HepG2 (cell line): ENCODE data around the gene PLEKHB1. TPM values are rescaled to one million over a fixed set of nuclear protein-coding genes. Genes with fewer than 3 reads are reported as not detected.

ENCODE experiments used
- CBX1 ChIP-seq: IDR thresholded peaks from one replicate; pipeline ENCODE4 v1.6.1; 2016; ENCODE audit warnings: antibody characterized with exemption, low read depth
- CHD2 ChIP-seq: IDR thresholded peaks from 2 replicates; pipeline ENCODE4 v1.6.1; 2011; ENCODE audit warnings: low read depth, low read length, improper control_type of control experiment
- CSRNP1 ChIP-seq: sonication (generic); formaldehyde crosslinking; IDR thresholded peaks from 2 replicates; pipeline ENCODE4 v1.8.1; 2023; ENCODE audit warnings: mild to moderate bottlenecking, missing genetic modification reagents
- E2F5 ChIP-seq: sonication (generic); formaldehyde crosslinking; conservative IDR thresholded peaks from 2 replicates; pipeline ENCODE4 v1.4.0; 2020; ENCODE audit warnings: missing genetic modification reagents
- ELF1 ChIP-seq: sonication (generic); formaldehyde crosslinking; IDR thresholded peaks from 2 replicates; pipeline ENCODE4 v1.4.0; 2020; ENCODE audit warnings: missing genetic modification reagents
- KDM4B ChIP-seq: sonication (generic); formaldehyde crosslinking; IDR thresholded peaks from 2 replicates; pipeline ENCODE4 v1.4.0; 2020; ENCODE audit warnings: missing genetic modification reagents
- MATR3 ChIP-seq: sonication (generic); formaldehyde crosslinking; IDR thresholded peaks from 2 replicates; pipeline ENCODE4 v1.4.0; 2020; ENCODE audit warnings: missing genetic modification reagents
- NCOA5 ChIP-seq: sonication (generic); formaldehyde crosslinking; IDR thresholded peaks from 2 replicates; pipeline ENCODE4 v1.4.0; 2020; ENCODE audit warnings: missing genetic modification reagents
- PHB2 ChIP-seq: fragments of 450-650 bp; IDR thresholded peaks from 2 replicates; pipeline ENCODE4 v1.6.1; 2018; ENCODE audit not compliant: partially characterized antibody
- PRPF4 ChIP-seq: fragments of 200-400 bp; formaldehyde crosslinking; IDR thresholded peaks from 2 replicates; pipeline ENCODE4 v1.6.1; 2016; ENCODE audit warnings: low read length, low read depth; ENCODE audit not compliant: poor library complexity, severe bottlenecking
- RORA ChIP-seq: sonication (generic); formaldehyde crosslinking; IDR thresholded peaks from 2 replicates; pipeline ENCODE4 v1.5.0; 2020; ENCODE audit warnings: mild to moderate bottlenecking, missing genetic modification reagents, moderate library complexity
- SRF ChIP-seq: IDR thresholded peaks from 2 replicates; pipeline ENCODE4 v1.6.1; 2011; ENCODE audit warnings: mild to moderate bottlenecking, low read depth, low read length, moderate library complexity
- THAP7 ChIP-seq: sonication (generic); formaldehyde crosslinking; IDR thresholded peaks from 2 replicates; pipeline ENCODE4 v1.8.1; 2023; ENCODE audit warnings: mild to moderate bottlenecking, missing genetic modification reagents
- TSC22D2 ChIP-seq: sonication (generic); formaldehyde crosslinking; IDR thresholded peaks from 2 replicates; pipeline ENCODE4 v1.5.1; 2020; ENCODE audit warnings: missing genetic modification reagents, mild to moderate bottlenecking, borderline replicate concordance
- ZFAT ChIP-seq: sonication (generic); formaldehyde crosslinking; conservative IDR thresholded peaks from 2 replicates; pipeline ENCODE4 v1.8.1; 2023; ENCODE audit warnings: missing genetic modification reagents, inconsistent platforms
- ZKSCAN5 ChIP-seq: sonication (generic); formaldehyde crosslinking; IDR thresholded peaks from 2 replicates; pipeline ENCODE4 v1.5.1; 2020; ENCODE audit warnings: mild to moderate bottlenecking, missing genetic modification reagents
- ZNF550 ChIP-seq: sonication (generic); formaldehyde crosslinking; IDR thresholded peaks from 2 replicates; pipeline ENCODE4 v1.4.0; 2020; ENCODE audit warnings: mild to moderate bottlenecking, missing genetic modification reagents, borderline replicate concordance
- ZNF747 ChIP-seq: sonication (generic); formaldehyde crosslinking; IDR thresholded peaks from 2 replicates; pipeline ENCODE4 v1.8.1; 2023; ENCODE audit warnings: missing genetic modification reagents, mild to moderate bottlenecking, borderline replicate concordance
- ZNF777 ChIP-seq: sonication (generic); formaldehyde crosslinking; IDR thresholded peaks from 2 replicates; pipeline ENCODE4 v1.4.0; 2020; ENCODE audit warnings: missing genetic modification reagents
- ZNF782 ChIP-seq: sonication (generic); formaldehyde crosslinking; IDR thresholded peaks from 2 replicates; pipeline ENCODE4 v1.4.0; 2020; ENCODE audit warnings: missing genetic modification reagents, mild to moderate bottlenecking, borderline replicate concordance
- ZNF841 ChIP-seq: sonication (generic); formaldehyde crosslinking; IDR thresholded peaks from 2 replicates; pipeline ENCODE4 v1.8.1; 2023; ENCODE audit warnings: missing genetic modification reagents, borderline replicate concordance
- ZNF850 ChIP-seq: sonication (generic); formaldehyde crosslinking; conservative IDR thresholded peaks from 2 replicates; pipeline ENCODE4 v1.9.0; 2021; ENCODE audit warnings: mild to moderate bottlenecking, missing genetic modification reagents
- ZNF879 ChIP-seq: sonication (generic); formaldehyde crosslinking; IDR thresholded peaks from 2 replicates; pipeline ENCODE4 v1.8.1; 2023; ENCODE audit warnings: missing genetic modification reagents
- ZNF883 ChIP-seq: sonication (generic); formaldehyde crosslinking; IDR thresholded peaks from 2 replicates; pipeline ENCODE4 v1.5.1; 2020; ENCODE audit warnings: mild to moderate bottlenecking, missing genetic modification reagents; ENCODE audit errors: not compliant biosample characterization
- polyA plus RNA-seq, 8 experiments: library from polyadenylated mRNA; depleted of rRNA in 3 of 8; stranded (reverse) in 7 of 8; unstranded in 1 of 8; fragments of >200 nt; fragmentation: Illumina TruSeq in 4 of 8; extraction: Trizol in 4 of 8; gene quantifications; 2 replicates each; pipeline versions ENCODE4 v1.2.1 to v1.2.3, GENCODE V29; 2011 to 2016; ENCODE audit warnings: low read depth in 4 of 8, missing spikeins in 1 of 8, mixed read lengths in 1 of 8; ENCODE audit not compliant: insufficient read depth in 1 of 8
- total RNA-seq, 5 experiments: library from RNA; depleted of rRNA; stranded (reverse); fragments of >200 nt; fragmentation: Illumina TruSeq; extraction: Trizol; gene quantifications; 2 replicates each; pipeline ENCODE4 v1.2.3, GENCODE V29; 2016; ENCODE audit warnings: low read depth in 1 of 5
- TF ChIP-seq, protein P1 (sequence below): sonication (generic); formaldehyde crosslinking; IDR thresholded peaks from 2 replicates; pipeline ENCODE4 v1.4.0; 2020; ENCODE audit warnings: mild to moderate bottlenecking, missing genetic modification reagents

The PLEKHB1 gene
- total and polyA plus RNA-seq, 2 of the 13 experiments (the other 11 are each of a cell fraction or from before 2014, with no cell fraction given): 68.0 to 99.3 TPM

DNA sequence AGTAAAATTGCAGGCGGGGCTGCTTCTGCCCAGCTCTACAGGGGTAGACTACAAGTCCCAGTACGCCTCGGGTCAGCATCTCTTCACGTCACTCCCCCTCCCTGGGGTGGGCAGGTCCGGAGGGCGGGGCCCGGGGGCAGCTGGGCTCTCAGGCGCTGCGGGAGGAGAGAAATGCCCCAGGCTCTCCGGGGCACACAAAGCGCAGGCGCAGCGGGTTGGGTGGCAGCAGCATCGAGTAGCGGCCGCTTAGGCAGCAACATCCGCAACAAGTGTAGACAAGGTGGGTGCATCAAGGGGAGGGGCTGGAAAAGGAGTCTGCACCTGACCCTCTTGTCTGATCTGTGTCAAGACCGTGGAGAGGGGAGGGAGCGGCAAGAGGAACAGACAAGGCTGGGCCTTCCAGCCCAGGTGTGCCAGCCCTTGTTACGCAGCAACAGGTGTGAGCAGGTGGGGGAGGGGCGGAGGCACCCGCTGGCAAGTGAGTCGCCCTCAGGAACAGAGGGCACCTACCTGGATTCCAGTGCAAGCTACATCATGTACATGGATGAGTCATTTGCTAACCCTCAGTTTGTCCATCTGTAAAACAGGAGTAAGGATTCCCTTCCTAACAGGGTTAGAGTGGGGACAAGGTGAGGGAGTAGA, 1.2 kb downstream of the PLEKHB1 start (continued):
- TF ChIP-seq E2F5 (CRISPR knock-in tag) (no peak), ZNF777 (CRISPR knock-in tag) (no peak), SRF (no peak), ZKSCAN5 (no peak), ZNF883 (CRISPR knock-in tag) (no peak), THAP7 (no peak), ELF1 (CRISPR knock-in tag) (0 out of 2 replicates have a peak, but pooled peaks have one; percentile 45), ZNF747 (CRISPR knock-in tag) (no peak; the same call in 1 of the 2 replicates), TSC22D2 (CRISPR knock-in tag) (no peak), CBX1 (no peak), ZNF850 (no peak), RORA (CRISPR knock-in tag) (no peak), ZNF879 (CRISPR knock-in tag) (no peak), CHD2 (no peak), PRPF4 (peak; percentile 53), KDM4B (CRISPR knock-in tag) (no peak), ZNF550 (CRISPR knock-in tag) (no peak), ZNF782 (CRISPR knock-in tag) (no peak), PHB2 (no peak), MATR3 (no peak), NCOA5 (CRISPR knock-in tag) (no peak), ZNF841 (CRISPR knock-in tag) (no peak), ZFAT (CRISPR knock-in tag) (no peak), CSRNP1 (no peak)
- TF ChIP-seq, protein P1, sequence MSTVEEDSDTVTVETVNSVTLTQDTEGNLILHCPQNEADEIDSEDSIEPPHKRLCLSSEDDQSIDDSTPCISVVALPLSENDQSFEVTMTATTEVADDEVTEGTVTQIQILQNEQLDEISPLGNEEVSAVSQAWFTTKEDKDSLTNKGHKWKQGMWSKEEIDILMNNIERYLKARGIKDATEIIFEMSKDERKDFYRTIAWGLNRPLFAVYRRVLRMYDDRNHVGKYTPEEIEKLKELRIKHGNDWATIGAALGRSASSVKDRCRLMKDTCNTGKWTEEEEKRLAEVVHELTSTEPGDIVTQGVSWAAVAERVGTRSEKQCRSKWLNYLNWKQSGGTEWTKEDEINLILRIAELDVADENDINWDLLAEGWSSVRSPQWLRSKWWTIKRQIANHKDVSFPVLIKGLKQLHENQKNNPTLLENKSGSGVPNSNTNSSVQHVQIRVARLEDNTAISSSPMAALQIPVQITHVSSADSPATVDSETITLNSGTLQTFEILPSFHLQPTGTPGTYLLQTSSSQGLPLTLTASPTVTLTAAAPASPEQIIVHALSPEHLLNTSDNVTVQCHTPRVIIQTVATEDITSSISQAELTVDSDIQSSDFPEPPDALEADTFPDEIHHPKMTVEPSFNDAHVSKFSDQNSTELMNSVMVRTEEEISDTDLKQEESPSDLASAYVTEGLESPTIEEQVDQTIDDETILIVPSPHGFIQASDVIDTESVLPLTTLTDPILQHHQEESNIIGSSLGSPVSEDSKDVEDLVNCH (CRISPR knock-in tag): no peak
